GM21381 (cell line): ENCODE data around the gene COPE.

ENCODE experiments used
- ATAC-seq: cut with Tn5 transposase; IDR thresholded peaks from one replicate; pipeline ENCODE4 v1.9.1; 2021; ENCODE audit warnings: mild to moderate bottlenecking, moderate library complexity; ENCODE audit not compliant: unreplicated experiment

COPE gene

GRCh38 chr19:18895038-18895823 lies 24.0 kb downstream of the COPE start:
- ATAC-seq: no peak

- ATAC-seq: no peak
These were observed 24.7 kb downstream of the COPE start for GRCh38 chr19:18894254-18895037.

DNA sequence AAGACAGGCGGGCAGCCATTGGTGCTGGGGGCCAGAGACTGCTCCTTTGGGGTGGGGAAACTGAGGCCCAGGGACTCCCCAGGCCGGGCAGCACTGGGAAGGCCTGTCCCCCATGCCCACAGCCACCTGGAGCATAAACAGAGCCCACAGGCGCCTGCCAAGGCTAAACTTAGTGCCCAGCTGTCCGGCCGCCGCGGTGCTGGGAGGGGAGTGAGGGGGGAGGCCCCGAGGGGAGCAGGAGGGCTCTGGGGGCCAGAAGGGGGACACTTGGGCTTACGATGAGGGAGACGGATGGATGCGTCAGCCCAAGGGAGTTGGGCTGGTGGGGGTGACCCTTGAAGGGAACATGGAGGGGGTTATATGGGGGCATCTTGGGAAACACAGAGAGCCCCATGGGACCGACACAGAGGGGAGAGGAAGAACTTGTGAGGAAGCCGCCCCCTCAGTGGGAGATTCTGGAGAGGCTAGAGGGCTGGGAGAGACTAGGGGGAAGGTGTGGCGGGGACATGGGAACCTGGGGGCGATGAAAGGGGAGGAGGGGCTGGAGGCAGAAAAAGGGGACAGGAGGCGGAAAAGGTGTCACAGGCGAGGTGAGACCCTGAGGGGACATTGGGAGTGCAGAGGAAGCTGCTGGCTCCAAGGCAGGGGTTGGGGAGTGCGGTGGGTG lies 25.5 kb downstream of the COPE start:
- no peak for ATAC-seq

- ATAC-seq: no peak
These were observed 29.0 kb downstream of the COPE start for GRCh38 chr19:18889949-18890745.

- no peak for ATAC-seq
These were observed 32.2 kb downstream of the COPE start for GRCh38 chr19:18886972-18887371.

- ATAC-seq: no peak
These were observed 35.5 kb downstream of the COPE start for GRCh38 chr19:18883526-18884304.

- no peak for ATAC-seq
These were observed 37.7 kb downstream of the COPE start for GRCh38 chr19:18881491-18881890.

- ATAC-seq: no peak
These were observed 39.4 kb downstream of the COPE start for GRCh38 chr19:18879579-18880373.

GRCh38 chr19:18878858-18879578 lies 40.2 kb downstream of the COPE start:
- ATAC-seq: no peak

DNA sequence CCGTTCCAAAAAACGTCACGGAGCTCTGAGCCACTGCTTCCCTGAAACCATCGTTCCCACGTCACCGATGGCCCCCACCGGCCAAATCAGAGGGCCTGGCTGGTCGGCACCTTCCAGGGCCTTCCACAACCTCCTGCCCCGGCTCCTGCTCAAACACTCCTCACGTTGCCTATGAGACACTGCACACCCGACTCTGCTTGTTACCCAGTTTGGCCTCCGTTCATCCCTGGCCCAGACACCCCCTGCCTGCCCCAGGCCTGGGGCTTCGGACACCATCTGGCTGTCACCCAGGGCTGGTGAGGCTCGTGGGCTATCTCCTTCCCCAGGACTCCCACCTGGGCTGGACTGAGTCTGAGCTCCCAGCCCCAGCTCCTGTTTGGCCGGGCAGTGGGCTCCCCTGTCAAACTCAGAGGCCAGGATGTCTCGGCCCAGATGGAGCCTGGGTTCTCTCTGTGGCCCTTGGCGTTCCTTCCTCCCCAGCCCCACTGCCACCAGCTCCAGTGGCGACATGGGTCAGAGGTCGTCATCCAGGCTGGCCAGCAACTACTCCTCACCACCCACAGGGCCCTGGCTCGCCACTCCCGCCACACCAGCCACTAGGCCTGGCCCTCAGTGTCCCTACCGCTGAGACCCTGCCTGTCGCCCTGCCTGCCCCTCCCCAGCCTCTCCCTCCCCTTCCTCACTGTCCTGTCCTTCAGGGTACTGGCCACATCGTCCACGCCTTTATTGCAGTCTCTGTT lies 41.0 kb downstream of the COPE start:
- ATAC-seq: no peak

- ATAC-seq: no peak
These were observed 42.3 kb downstream of the COPE start for GRCh38 chr19:18876865-18877264.

DNA sequence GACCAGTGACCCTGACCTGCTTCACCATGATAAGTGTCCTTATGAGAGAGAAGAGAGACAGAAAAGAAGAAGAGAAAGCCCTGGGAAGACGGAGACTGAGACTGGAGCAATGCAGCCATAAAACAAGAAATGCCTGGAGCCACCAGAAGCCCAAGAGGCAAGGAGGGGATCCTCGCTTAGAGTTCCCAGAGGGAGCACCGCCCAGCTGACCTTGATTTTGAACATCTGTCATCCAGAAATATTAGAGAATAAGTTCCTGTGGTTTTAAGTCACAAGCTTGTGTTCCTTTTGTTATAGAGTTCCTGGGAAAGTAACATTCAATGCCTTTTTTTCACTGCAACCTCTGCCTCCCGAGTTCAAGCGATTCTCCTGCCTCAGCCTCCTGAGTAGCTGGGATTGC lies 43.5 kb downstream of the COPE start:
- no peak for ATAC-seq

GRCh38 chr19:18871543-18871942 lies 47.6 kb downstream of the COPE start:
- ATAC-seq: no peak

- no peak for ATAC-seq
These were observed 48.5 kb downstream of the COPE start for GRCh38 chr19:18870531-18871172.

DNA sequence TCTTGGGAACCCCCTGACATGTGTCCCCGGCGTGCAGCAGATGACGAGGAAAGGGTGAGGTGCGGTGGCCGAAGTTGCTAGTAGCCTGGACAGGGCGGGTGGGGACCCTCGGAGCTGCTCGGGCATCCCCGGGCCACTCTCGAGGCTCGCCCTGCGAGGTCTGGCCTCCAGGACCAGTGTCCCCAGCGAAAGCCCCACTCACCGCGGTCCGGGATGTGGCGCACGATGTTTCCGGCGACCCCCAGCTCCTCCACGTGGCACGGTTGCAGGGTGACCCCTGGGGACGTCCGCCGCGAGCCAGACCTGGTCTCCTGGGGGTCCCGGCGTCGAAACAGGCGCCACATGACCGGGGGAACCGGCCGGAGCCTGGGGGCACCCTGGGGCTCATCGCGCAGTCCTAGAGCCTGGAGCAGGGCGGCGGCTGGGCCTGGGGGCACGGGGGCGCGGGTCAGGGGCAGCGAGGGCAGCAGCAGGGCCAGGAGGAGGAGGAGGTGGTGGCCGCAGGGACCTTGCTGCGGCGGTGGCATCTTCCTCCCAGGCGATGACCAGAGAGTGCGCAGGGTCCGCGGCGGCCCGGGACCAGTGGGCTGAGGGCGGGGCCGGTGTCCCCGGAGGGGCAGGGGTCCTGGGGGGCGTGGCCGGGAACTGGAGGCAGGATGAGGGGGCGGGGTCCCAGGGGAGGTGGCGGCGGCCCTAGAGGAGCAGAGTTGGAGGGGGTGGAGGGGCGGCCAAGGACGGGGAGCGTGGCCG lies 49.2 kb downstream of the COPE start:
- ATAC-seq: no peak

DNA sequence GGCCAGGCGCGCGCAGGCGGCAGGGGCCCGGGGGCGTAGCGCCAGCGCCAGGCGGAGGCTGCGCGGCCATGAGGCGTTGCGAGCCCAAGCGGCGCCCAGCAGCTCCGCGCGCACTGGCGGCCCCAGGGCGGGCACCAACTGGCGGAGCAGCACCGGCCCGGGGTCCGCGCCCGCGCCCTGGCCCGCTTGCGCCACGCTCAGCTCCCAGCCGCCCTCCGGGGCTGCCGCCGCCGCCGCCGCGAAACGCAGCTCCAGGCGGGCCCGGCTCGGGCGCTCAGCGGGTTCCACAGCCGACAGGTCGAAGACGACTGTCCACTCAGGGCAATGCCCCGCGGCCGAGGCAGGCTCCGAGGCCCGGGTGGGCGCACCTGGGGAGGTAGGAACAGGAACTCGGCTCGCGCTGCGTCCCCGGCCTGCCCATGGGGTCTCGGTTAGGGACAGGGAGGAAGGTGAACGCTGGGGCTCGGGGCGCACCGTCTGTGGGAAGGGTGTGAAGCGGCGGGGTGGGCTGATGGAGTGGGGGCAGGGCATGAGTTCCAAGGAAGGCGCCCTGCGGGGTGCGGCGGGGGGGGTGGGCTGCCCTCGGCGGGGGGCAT lies 50.1 kb downstream of the COPE start:
- no peak for ATAC-seq
